ENCODE measurements around the gene XRCC3. TPM values are rescaled to one million over a fixed set of nuclear protein-coding genes. Genes with fewer than 3 reads are reported as not detected.

Gene XRCC3
- polyA plus RNA-seq, 3 donors, result 11.3 to 13.5 (median 12.2) TPM

DNA sequence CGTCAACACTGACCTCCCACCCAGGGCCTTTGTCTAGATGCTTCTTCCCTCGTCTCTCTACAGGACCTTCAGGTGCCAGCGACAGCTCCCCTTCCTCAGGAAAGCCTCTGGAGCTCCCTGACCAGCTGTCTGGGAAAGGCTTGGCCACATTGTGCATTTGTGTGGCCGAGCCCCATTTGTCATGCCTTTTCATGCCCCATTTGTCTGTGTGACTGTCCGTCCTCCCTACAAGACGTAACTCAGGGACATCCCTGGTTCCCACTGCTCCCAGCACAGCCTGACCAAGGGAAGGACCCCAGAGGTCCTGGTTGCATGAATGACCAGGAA is 24.2 kb upstream of the XRCC3 start:
- DNase-seq (ENCODE audit: low read depth in 3 of 3, low spot score in 2 of 3), result no peak

DNA sequence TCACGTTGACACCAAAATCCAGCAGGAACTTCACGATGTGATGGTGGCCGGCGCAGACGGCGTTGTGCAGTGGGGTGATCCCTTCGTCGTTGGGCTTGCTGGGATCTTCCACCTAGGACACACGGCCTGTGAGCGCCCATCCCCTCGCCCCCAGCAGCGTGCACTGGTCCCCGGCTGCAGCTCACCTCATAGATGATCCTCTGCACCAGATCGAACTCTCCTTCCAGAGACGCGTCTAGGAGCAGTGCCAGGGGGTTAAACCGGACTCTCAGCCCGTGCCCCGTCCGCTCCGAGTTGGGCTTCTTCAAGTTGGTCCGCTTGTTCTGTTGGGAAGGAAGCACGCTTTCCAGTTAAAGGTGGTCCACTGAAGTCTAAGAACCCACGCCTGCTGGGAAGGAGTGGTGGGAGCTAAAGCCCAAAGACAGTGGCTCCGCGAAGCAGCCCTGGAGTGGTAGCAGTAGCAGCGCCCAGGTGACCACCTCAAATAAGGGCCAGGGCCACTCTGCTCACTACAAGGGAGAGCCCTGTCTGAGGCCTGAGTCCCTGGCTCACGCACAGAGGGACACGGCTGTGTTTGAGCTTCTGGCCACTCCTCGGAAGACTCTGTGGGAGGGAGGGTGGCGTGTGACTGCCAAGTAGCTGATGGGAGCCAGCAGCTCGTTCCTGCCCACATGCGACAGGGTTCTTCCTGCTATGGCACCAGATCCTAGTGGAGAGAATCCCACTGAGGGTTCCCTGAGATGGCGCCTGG is 23.6 kb upstream of the XRCC3 start:
- DNase-seq (ENCODE audit: low read depth in 3 of 3, low spot score in 2 of 3), result no peak

DNA sequence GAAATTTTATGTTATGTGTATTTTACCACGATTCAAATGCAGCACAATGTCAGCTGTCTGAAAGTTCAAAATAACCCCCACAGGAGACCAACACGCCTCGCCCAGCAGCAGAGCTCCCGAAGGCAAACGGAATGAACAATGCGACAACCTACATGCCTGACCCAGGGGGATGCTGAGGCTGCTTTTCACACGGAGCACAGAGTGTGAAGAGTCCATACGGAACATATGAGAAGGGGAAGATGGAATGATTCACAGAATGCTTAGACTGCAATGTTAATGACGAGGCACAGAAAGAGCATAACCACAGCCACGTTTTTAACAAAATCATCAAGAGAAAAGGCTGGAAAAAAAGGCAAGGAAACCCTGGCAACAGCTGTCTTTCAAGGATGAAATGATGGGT is 22.9 kb upstream of the XRCC3 start:
- DNase-seq (ENCODE audit: low read depth in 3 of 3, low spot score in 2 of 3), result no peak

DNA sequence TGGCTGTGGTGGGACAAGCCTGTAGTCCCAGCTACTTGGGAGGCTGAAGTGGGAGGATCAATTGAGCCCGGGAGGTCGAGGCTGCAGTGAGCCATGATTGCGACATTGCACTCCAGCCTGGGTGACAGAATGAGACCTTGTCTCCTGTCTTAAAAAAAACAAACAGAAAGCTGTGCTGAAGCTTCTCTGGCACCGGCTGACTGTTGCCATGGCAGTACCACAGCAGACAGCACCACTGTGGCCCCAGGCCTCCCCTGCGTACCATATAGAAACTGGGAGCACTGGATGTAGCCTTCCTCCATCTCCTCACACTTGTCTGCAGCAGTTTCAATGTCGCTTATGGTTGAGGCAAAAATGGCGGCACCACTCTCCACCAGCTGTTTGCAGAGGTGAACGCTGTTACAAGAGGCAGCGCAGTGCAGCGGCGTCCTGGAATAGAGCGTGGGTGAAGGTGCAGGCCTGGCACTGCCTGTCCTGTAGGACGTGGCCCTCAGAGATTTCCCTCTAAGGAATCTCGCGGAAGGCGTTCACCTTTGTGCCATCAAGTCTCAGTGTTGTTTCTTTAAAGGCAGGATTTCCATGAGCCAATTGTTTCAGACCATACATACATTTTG is 22.3 kb upstream of the XRCC3 start:
- DNase-seq (ENCODE audit: low read depth in 3 of 3, low spot score in 2 of 3), result no peak

DNA sequence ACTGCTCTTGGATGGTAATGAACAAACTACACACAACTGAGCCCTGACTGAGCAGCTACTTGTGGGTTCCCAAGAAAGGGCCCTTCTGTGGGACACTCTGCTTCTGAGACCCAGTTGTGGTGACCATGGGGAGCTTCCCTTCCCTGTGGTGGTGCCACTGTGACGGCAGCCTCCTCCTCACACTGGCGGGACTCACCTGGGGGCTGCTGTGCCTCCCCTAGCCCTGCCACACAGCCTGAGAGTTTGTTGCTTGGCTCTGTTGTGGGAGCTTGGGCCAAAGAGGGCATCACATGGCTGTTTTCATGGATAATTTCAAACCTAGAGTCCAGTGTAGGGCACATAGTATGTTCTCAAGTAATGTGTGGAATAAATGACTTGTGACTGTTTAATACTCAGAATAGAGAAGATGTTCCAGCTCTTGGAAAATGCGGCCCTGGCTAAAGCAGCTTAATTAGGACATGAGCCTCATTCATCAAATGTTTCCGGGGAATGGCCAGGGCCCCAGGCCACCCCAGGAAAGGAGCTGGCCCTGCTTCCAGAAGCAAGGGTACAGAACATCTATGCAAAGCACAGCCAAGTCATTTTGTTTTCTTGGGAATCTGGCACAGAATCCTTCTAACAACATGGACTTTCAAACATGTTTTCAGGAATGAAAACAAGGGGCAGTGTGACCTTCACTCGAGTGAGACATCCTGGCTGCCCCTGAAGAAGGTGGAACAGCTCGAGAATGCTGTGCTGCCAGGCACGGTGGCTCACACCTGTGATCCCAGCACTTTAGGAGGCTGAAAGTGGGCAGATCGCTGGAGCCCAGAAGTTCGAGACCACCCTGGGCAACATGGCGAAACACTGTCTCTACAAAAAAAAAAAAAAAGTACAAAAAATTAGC is 21.5 kb upstream of the XRCC3 start:
- no peak for DNase-seq (ENCODE audit: low read depth in 3 of 3, low spot score in 2 of 3)

DNA sequence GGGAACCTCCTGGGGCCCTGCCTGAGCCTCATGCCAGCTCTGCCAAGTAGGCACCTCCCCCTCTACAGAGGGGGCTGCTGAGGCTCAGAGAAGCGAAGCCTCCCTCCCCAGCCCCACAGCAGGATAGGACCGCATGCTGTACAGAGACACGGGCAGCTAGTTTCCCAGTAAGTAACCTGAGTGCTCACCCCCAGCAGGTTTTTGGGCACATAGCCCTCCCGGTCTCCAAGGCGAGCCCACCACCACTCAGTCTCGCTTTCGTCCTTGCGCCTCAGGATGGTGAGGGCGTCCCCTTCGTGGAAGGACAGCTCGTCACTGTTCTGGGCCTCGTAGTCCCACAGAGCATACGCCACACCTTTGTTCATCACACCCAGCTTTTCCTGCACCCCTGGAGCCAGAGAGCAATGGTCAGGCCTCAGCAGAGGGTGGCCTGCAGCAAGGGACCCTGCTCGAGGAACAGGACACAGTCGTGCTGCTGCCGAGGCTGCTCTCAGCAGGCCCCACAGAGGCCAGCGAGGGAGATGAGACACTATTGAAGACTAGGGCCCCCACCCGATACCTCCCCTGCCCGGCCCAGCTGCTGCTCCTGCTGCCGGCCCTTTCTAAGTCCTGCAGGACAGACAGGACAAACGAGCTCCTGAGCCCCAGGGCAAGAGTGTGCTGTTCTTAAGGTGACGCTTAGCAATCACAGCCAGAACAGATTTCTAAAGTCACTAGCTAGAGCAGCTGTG is 20.7 kb upstream of the XRCC3 start:
- DNase-seq (ENCODE audit: low read depth in 3 of 3, low spot score in 2 of 3), result no peak

DNA sequence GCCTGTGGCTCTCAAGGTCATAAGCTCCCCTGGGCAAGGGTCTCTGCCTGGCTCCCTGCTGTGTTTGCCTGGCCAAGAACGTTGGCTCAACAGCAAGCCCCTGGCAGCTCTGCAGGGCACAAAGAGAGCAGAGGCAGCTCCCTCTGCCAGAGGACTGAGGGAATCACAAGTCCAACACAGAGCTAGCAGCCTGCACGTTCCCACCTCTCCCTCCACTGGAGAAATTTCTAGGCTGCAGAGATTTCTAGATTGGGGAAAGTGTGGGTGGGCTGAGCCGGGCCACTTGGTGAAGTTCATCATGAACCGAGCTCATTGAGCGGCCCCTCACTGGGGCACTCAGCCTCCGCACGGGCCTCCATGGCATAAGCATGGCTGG is 20.2 kb upstream of the XRCC3 start:
- DNase-seq (ENCODE audit: low read depth in 3 of 3, low spot score in 2 of 3), result no peak

DNA sequence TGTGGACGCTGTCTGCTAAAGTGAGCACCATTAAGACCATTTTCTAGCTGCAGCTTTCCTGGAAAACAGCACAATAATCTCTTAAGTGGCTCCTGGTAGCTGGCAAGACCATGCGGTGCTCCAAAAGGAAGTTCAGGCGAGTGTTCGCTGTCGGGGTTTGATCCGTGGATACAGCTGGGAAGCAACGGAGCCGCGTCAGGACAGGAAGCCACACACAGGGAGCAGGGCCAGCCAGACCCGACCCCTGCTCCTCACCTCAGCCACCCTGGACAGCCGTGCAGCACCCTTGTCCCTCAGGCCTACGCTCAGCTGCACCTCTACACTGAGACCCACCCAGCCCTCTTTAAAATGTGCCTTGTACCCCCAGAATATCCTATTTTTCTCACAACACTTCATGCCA is 19.8 kb upstream of the XRCC3 start:
- DNase-seq (ENCODE audit: low read depth in 3 of 3, low spot score in 2 of 3), result no peak

DNA sequence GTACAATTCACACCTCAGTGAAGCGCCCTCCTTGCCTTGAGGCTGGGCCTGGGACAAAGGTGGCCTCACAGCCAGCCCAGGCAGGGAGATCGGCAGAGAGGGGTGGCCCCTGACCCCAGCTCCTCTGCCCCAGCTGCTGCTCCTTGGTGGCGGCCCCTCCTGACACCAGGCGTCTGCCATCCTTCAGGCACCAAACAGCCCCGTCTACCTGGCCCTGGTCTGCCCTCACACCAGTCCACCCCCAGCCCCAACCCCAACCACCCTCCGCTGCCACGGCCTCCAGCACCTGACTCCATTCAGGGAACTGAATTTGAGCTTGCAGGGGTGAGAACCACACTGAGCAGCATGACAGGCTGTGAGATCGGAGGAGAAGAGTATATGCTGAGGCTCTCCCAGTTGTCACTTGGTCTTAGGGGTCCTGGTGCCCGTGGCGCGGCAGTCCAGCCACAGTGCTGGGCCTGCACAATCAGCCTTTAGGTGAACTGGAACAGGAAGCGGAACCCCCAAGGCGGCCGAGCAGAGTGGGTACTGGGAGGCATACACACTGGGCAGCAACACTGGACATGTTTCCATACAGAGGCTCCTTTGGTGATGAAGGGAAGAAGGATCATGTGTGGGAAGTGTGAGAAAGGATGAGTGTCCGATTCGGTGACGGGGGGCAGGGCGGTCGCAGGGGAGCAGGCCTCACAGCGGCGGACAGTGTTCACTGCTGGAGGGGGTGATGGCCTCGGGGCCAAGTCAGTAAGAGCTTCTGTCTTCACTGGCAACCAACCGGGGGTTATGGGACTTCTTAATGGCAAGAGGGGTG is 19.0 kb upstream of the XRCC3 start:
- DNase-seq (ENCODE audit: low read depth in 3 of 3, low spot score in 2 of 3), result no peak

DNA sequence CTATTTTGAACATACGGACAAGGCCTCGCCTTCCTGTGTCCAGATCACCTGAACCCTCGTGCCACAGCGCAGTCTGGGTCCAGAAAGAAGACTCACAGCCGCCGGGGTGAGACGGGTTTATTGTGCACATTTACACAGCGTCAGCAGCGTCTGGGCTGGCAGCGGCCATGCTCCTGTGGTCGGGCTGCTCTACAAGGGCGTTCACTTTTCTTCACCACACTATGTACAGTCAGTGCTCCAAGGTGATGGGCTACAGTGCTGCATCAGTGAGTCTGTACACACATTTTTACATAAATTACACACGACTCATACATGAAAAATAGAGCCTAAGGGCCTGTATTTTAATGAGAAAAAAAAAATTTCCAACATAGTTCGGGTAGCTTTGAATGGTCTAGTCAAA is 18.4 kb upstream of the XRCC3 start:
- no peak for DNase-seq (ENCODE audit: low read depth in 3 of 3, low spot score in 2 of 3)

DNA sequence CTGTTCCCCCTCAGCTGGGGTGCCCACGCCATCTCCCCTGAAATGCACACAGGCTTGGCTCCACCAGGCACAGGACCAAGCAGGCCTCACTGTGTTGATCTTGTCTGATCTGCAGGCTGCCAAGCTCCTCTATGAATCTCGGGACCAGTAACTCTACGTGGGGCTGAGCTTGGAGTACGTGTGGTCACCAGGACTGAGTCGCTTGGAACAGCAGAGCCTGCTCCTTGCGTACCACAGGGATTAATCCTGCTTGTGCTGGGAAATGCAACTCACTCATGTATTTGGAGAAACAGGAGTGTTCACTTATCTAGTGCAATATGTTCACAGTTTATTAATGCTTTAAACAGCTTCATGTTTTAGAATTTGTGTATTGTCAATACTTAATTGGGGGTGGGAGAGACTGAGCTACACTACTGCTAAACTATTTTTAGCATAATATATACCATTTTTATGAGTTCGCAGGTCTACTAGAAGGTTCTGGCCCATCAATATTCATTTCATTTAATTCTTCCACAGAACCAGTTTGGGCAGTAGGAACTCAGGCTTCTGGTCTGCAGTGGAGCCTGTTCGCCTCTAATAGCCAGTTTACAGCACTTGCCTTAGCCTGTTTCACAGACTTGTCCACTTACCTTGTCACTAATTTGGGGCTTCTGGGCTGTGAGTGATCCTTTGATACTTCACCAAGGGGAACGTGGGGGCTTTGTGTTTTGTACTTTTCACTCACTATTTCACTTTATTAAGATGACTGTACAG is 17.8 kb upstream of the XRCC3 start:
- DNase-seq (ENCODE audit: low read depth in 3 of 3, low spot score in 2 of 3), result no peak

DNA sequence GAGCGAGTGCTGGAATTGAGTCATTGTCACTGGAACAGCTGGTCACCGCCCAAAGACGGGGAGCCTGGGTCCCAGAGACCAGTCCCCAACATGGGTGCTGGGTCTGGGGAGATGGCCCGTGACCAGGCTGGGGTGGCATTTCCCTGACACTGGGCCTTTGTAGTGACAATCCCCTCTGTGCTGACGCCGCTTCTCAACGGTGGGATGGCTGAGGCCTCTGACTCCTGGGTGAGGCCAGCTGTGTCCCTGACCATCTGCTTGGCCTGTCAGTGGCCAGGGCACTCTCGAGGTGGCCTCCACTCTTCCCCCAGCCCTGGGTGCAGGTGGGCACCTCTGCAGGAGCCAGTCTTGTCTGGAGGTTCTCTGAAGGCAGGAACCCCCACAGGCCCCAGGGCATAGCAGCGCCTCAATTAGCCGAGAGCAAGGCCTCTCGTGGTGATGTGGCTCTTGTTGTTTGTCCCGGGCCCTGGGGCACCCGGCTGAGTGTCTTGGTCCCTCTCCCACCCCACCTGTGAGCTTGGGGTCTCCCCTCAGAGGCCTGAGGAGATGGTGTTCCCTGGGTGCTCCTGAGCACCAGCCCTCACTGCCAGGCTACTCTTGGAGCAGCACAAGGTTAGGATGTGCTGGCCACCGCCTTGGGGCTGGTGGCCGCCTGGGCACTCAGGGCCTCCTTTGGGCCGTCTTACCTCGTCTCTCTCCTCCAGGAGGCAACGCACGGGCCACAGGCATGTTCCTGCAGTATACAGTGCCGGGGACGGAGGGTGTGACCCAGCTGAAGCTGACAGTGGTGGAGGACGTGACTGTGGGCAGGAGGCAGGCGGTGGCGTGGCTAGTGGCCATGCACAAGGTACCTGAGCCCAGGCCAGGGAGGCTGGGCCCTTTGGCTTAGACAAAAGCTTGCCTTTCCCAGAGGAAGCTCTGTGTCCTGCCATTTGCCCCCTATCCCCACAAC is 16.9 kb upstream of the XRCC3 start:
- no peak for DNase-seq (ENCODE audit: low read depth in 3 of 3, low spot score in 2 of 3)

DNA sequence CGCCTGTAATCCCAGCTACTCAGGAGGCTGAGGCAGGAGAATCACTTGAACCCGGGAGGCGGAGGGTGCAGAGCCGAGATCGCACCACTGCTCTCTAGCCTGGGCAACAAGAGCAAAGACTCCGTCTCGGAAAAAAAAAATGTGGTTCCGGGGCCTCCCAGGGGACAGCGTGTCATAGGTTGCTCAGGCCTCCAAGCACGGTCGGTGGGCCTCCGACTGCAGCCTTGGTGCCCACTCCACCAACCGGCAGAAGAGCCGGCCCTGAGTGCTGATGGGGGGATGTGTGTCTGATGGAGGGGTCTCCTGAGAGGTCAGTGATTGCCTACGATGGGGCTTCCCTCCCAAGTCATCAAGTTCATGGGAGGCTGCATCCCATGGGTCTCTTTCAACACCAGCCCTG is 16.2 kb upstream of the XRCC3 start:
- DNase-seq (ENCODE audit: low read depth in 3 of 3, low spot score in 2 of 3), result no peak

DNA sequence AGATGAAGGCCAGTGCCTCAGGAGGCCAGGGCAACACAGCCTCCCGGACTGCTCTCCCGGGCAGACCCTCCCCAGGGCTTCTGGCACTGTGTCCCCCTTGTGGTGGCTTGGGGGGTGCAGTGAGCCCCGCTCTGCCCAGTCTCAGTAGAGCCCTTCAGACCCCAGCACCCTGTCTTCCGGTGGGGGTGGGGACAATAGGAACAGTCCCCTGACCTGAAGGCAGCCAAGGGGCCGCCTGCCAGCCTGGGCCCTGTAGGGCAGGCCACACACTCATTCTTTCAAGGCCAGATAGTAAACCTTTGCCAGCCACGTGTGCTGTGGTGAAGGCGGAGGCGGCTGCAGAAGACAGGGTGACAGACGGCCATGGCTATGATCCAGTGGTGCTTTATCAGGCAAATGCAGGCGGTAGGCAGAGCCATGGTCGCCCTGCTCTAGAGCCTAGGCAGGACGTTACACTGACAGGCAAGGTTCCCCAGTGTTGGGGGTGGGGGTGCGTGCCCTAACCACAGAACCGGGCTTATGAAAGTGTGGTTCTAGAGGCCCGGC is 15.3 kb upstream of the XRCC3 start:
- no peak for DNase-seq (ENCODE audit: low read depth in 3 of 3, low spot score in 2 of 3)

DNA sequence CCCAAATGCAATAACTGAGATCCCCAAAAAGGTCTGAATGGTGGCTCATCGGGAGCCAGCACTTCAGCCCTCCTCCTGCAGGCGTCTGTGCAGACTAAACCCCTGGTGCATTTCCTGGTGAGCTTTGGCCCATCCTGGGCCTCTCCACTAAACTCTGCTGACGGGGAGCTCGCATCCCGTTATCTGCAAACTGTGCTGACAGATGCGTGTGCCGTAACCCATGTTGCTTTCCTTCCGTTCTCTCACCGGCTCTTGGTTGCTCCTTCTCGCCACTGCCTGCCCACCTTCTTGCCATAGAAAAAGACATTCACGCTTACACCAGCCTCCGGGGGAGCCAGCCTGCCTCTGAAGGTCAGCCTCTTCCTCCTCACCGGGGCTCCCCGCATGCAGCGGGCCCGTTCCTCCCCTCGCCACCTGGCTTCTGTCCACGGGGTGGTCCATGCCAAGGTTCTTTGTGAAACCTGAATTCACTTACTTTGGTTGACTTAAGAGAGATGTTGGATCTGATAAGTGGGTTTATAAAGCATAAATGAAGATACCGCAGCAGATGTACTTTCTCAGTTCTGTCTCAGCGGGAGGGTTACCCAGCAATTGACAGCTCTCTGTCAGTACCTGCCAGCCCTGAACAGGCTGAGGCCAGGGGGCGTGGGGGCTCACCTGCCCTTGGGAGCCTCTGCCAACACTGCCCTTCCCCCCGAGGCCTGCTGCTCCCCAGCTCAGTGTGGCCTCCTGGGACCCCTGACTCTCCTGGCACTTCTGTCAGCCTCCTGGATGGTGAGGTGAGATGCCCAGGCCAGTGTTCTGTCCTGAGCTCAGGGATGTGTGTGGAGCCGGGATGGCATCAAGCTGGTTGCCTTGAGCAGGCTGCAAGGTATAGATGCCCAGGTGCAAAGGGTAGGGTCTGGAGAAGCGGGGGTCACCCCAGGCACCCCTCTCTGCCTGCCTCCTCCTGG is 14.5 kb upstream of the XRCC3 start:
- no peak for DNase-seq (ENCODE audit: low read depth in 3 of 3, low spot score in 2 of 3)

DNA sequence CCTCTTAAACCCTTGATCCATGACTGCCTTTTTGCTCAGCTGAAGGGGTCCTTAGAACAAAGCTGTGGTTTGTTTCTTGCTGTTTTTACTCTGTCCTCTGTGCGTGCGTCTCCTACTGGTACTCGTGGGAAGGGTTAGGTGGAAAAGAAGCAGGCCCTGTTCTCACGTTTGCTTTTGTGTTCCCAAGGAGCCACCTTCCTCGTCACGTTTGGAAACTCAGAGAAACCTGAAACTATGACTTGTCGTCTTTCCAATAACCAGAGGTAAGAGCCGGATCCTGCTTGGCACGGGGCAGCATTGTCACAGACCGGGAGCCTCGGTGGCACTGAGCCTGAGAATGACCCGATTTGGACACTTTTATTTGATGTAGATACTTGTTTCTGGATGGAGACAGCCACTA is 13.5 kb upstream of the XRCC3 start:
- DNase-seq (ENCODE audit: low read depth in 3 of 3, low spot score in 2 of 3), result no peak

DNA sequence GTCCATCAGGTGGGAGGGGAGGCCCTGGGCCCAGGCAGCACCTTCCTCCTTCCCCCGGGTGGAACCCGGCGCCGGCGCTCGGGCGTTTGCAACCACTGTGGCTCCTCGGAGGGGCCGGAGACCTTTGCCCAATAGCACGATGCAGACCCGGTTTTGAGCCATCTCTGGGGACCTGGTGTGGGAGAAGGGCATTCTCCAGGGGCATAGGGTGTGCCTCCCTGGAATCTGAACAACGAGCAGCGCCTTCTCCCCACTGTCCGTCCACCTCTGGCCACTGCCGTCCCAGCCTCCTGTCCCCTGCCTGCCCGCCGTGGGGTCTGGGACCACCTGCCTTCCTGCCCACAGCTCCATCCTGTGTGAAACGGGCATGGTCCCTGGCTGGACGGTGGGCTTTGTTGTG is 12.9 kb upstream of the XRCC3 start:
- DNase-seq (ENCODE audit: low read depth in 3 of 3, low spot score in 2 of 3), result no peak

Measured in right renal cortex interstitium (tissue), 3 donors.